ENCODE results near the gene SEC23B. TPM values are rescaled to one million over a fixed set of nuclear protein-coding genes. Genes with fewer than 3 reads are reported as not detected.

The SEC23B gene
- total RNA-seq (10 to 100 TPM; 65.0 to 68.8 TPM), polyA plus RNA-seq (ENCODE audit: insufficient read depth, low read depth, low replicate concordance) (96.0 TPM)
- long read RNA-seq, donor 1, partial matches to known transcripts, result 0 of 8 reads
- long read RNA-seq, donor 1, other reads (novel, unspliced or antisense), result 0 of 8 reads
- long read RNA-seq, donor 2, partial matches to known transcripts, result 5 of 11 reads
- long read RNA-seq, donor 2, other reads (novel, unspliced or antisense), result 0 of 11 reads

GRCh38 chr20:18507218-18508191, at the start of gene SEC23B:
Gene SEC23B (plus strand): TSS chr20:18507940. CDS start chr20:18510836, 2,896 bp downstream.
- peaks cover 4% of the 10 kb centered on the region for H3K4me1 ChIP-seq
- peak within 1 kb of the TSS; percentile 95 for H3K27ac ChIP-seq
- H3K36me3 ChIP-seq (ENCODE audit: low read depth, missing control alignments), result no peaks in the 10 kb centered on the region
- no peaks in the 10 kb centered on the region for H3K9me3 ChIP-seq
- DNase-seq, result peak; percentile 98
- H3K4me3 ChIP-seq, result peak within 1 kb of the TSS; percentile 65 to 83
- 0 to 1% methylated on average over 47 to 68 of the region's 69 CpGs for WGBS, 2 donors
- TF ChIP-seq POLR2A (IDR thresholded peaks at IDR 0.05), result peak; percentile 66
- no peak for TF ChIP-seq CTCF (IDR thresholded peaks at IDR 0.05)
- intact Hi-C loops (cut with DNase I; ENCODE audit: low total_unique reads), result no loop called here
- no peaks in the 10 kb centered on the region for H3K27me3 ChIP-seq

- H3K4me3 ChIP-seq, result peak overlapping the region in 1 of 2 donors; percentile 84
- DNase-seq, result no peak
- no peak overlapping the region for H3K27ac ChIP-seq
- no peaks in the 10 kb centered on the region for H3K9me3 ChIP-seq
- 52% methylated on average over 6 of the region's 6 CpGs for WGBS, 2 donors
- TF ChIP-seq POLR2A (IDR thresholded peaks at IDR 0.05), result no peak
- no peak for TF ChIP-seq CTCF (IDR thresholded peaks at IDR 0.05)
- intact Hi-C loops (cut with DNase I; ENCODE audit: low total_unique reads), result no loop called here
- no peaks in the 10 kb centered on the region for H3K27me3 ChIP-seq
- H3K4me1 ChIP-seq, result peaks cover 11% of the 10 kb centered on the region
- no peaks in the 10 kb centered on the region for H3K36me3 ChIP-seq (ENCODE audit: low read depth, missing control alignments)
Measured at GRCh38 chr20:18465536-18466200, 42.1 kb upstream of the SEC23B start.

GRCh38 chr20:18466574-18466893, 41.2 kb upstream of the SEC23B start:
- intact Hi-C loops (cut with DNase I; ENCODE audit: low total_unique reads), result no loop called here

More at GRCh38 chr20:18466574-18466893, 41.2 kb upstream of the SEC23B start:
- TF ChIP-seq POLR2A (IDR thresholded peaks at IDR 0.05), result no peak
- no peak for TF ChIP-seq CTCF (IDR thresholded peaks at IDR 0.05)
- Histone ChIP-seq H3K27me3 (no peaks in the 10 kb centered on the region), H3K27ac (peak overlapping the region in 1 of 2 donors; percentile 92), H3K4me3 (peak overlapping the region; percentile 84 to 91), H3K9me3 (no peaks in the 10 kb centered on the region), H3K36me3 (ENCODE audit: low read depth, missing control alignments) (no peaks in the 10 kb centered on the region), H3K4me1 (peaks cover 11% of the 10 kb centered on the region)
- 0% methylated on average over 15 of the region's 15 CpGs for WGBS, 2 donors
- DNase-seq, result no peak

All from testis (tissue), 5 donors.